PC-3 (cell line): Measurements from ENCODE around the gene HLA-G. TPM values are rescaled to one million over a fixed set of nuclear protein-coding genes. Genes with fewer than 3 reads are reported as not detected.
A peak's percentile ranks its signal among the peaks of the same experiment; 100 is the strongest.

Source experiments
- ATAC-seq: fragments of 200-7000 bp; cut with Tn5 transposase; 2 replicates; pipeline ENCODE4 v1.9.1; 2020; ENCODE audit warnings: mild to moderate bottlenecking, moderate library complexity
- BruUV-seq: library from RNA; stranded (reverse); fragments of 400-500 nt; replicated peaks from 2 replicates; lab custom pipeline; 2021; lab: Mats Ljungman, UMichigan
- CTCF ChIA-PET: fragments of 300-600 bp; sonication (Branson Sonifier 250); formaldehyde crosslinking; loops from one replicate; lab custom pipeline; 2022; ENCODE audit warnings: antibody characterized with exemption; lab: Charles Lee
- POLR2A ChIA-PET: fragments of 300-600 bp; sonication (Branson Sonifier 250); formaldehyde crosslinking; loops from one replicate; lab custom pipeline; 2022; ENCODE audit warnings: antibody characterized with exemption; ENCODE audit not compliant: unreplicated experiment; lab: Charles Lee
- DNase-seq: peaks from one replicate; pipeline ENCODE4 v3.0.0-alpha.2; 2015
- H2AFZ ChIP-seq: fragments of 300-600 bp; sonication (generic); 2 replicates; pipeline ENCODE4 v1.6.0; 2016; ENCODE audit warnings: antibody characterized with exemption, low read length
- H3F3A ChIP-seq: fragments of 300-600 bp; sonication (generic); one replicate; pipeline ENCODE4 v1.6.0; 2017; ENCODE audit warnings: antibody characterized with exemption, low read length, control low read depth, mild to moderate bottlenecking; ENCODE audit not compliant: unreplicated experiment
- H3K27ac ChIP-seq: fragments of 300-600 bp; sonication (generic); 2 replicates; pipeline ENCODE4 v1.5.1; 2016; ENCODE audit warnings: mild to moderate bottlenecking, low read length
- H3K27me3 ChIP-seq: fragments of 300-600 bp; sonication (generic); 2 replicates; pipeline ENCODE4 v1.6.1; 2016; ENCODE audit warnings: low read length, mixed read lengths
- H3K36me3 ChIP-seq: fragments of 300-600 bp; sonication (generic); 2 replicates; pipeline ENCODE4 v1.6.1; 2016; ENCODE audit warnings: low read depth, mixed run types, low read length, mixed read lengths
- H3K4me1 ChIP-seq: fragments of 300-600 bp; sonication (generic); 2 replicates; pipeline ENCODE4 v1.5.1; 2016; ENCODE audit warnings: low read length; ENCODE audit not compliant: insufficient read depth
- H3K4me2 ChIP-seq: fragments of 300-600 bp; sonication (generic); 2 replicates; pipeline ENCODE4 v1.6.0; 2016; ENCODE audit warnings: low read length
- H3K4me3 ChIP-seq: fragments of 300-600 bp; sonication (generic); 2 replicates; pipeline ENCODE4 v1.5.1; 2016; ENCODE audit warnings: mild to moderate bottlenecking, low read length, mixed read lengths
- H3K79me2 ChIP-seq: fragments of 300-600 bp; sonication (generic); 2 replicates; pipeline ENCODE4 v1.6.1; 2017; ENCODE audit warnings: low read length, mixed read lengths
- H3K9ac ChIP-seq: fragments of 300-600 bp; sonication (generic); 2 replicates; pipeline ENCODE4 v1.6.0; 2016; ENCODE audit warnings: mild to moderate bottlenecking, low read length
- H3K9me2 ChIP-seq: fragments of 300-600 bp; sonication (generic); replicated peaks from 2 replicates; pipeline ENCODE4 v1.6.1; 2016; ENCODE audit warnings: mixed run types, low read length, mixed read lengths
- H3K9me3 ChIP-seq: fragments of 300-600 bp; sonication (generic); 2 replicates; pipeline ENCODE4 v1.6.1; 2016; ENCODE audit warnings: low read length, mixed read lengths
- H4K20me1 ChIP-seq: fragments of 300-600 bp; sonication (generic); 2 replicates; pipeline ENCODE4 v1.6.1; 2016; ENCODE audit warnings: low read length, mixed read lengths
- EZH2 ChIP-seq: fragments of 300-600 bp; sonication (generic); IDR thresholded peaks from one replicate; pipeline ENCODE4 v1.6.1; 2017; ENCODE audit warnings: antibody characterized with exemption, mild to moderate bottlenecking, low read length; ENCODE audit not compliant: unreplicated experiment
- EZH2phosphoT487 ChIP-seq: fragments of 300-600 bp; sonication (generic); IDR thresholded peaks from 2 replicates; pipeline ENCODE4 v1.6.1; 2018; ENCODE audit warnings: mild to moderate bottlenecking, antibody characterized with exemption, low read length, borderline replicate concordance
- intact Hi-C: fragments of 100-400 bp; cut with micrococcal nuclease; formaldehyde crosslinking; loops from 2 replicates; pipeline ENCODE4 v1.9.0; 2023
- total RNA-seq: library from RNA; depleted of rRNA; stranded (reverse); fragments of >200 nt; gene quantifications from 2 replicates; pipeline ENCODE4 v1.2.3, GENCODE V29; 2014
- TF ChIP-seq, protein P1 (sequence below): fragments of 300-600 bp; sonication (generic); conservative IDR thresholded peaks from 2 replicates; pipeline ENCODE4 v1.5.1; 2017; ENCODE audit warnings: antibody characterized with exemption, low read depth, mild to moderate bottlenecking, low read length

HLA-G gene
- total RNA-seq, 1 experiment from 2014 or later: not detected

DNA sequence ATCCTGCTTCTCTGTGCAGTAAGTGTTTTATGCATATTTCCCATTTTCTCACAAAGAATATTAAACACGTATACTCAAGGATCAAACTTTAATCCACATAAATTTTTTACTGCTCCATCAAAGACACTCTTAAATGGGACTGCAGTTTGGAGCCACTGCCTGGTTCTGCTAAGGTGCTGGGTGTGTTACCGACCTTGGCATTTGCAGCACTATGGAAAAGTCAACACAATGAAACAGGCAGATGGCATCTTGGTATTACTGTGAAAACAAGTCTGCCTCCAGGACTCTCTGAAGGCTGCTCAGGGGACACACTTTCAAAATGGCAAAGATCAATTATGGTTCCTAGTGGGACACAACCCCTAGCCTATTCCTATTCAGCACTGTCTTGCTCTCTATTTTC is 17.3 kb upstream of the HLA-G start:
- no peaks in the 10 kb centered on the region for H3K9me3 ChIP-seq
- ATAC-seq: no peak
- POLR2A ChIA-PET: no interaction called here
- H3K4me3 ChIP-seq: no peak overlapping the region
- no peak overlapping the region for H3K4me2 ChIP-seq
- TF ChIP-seq, protein P1, sequence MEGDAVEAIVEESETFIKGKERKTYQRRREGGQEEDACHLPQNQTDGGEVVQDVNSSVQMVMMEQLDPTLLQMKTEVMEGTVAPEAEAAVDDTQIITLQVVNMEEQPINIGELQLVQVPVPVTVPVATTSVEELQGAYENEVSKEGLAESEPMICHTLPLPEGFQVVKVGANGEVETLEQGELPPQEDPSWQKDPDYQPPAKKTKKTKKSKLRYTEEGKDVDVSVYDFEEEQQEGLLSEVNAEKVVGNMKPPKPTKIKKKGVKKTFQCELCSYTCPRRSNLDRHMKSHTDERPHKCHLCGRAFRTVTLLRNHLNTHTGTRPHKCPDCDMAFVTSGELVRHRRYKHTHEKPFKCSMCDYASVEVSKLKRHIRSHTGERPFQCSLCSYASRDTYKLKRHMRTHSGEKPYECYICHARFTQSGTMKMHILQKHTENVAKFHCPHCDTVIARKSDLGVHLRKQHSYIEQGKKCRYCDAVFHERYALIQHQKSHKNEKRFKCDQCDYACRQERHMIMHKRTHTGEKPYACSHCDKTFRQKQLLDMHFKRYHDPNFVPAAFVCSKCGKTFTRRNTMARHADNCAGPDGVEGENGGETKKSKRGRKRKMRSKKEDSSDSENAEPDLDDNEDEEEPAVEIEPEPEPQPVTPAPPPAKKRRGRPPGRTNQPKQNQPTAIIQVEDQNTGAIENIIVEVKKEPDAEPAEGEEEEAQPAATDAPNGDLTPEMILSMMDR: no peak
- TF ChIP-seq EZH2phosphoT487 (no peak), EZH2 (no peak)
- BruUV-seq: no TSS peak
- no peaks in the 10 kb centered on the region for H4K20me1 ChIP-seq
- H3K9me2 ChIP-seq: 0 out of 2 replicates have a peak, but pooled peaks cover 2% of the 10 kb centered on the region
- H3K9ac ChIP-seq: no peak overlapping the region
- no peaks in the 10 kb centered on the region for H3K36me3 ChIP-seq
- H3K27me3 ChIP-seq: no peaks in the 10 kb centered on the region
- H3K4me1 ChIP-seq: peaks cover 8% of the 10 kb centered on the region; the same call in 1 of the 2 replicates
- no peaks in the 10 kb centered on the region for H3F3A ChIP-seq
- H2AFZ ChIP-seq: no peak overlapping the region
- no peaks in the 10 kb centered on the region for H3K79me2 ChIP-seq
- intact Hi-C loops: no loop called here
- CTCF ChIA-PET: no interaction called here
- no peak for DNase-seq
- no peak overlapping the region for H3K27ac ChIP-seq

DNA sequence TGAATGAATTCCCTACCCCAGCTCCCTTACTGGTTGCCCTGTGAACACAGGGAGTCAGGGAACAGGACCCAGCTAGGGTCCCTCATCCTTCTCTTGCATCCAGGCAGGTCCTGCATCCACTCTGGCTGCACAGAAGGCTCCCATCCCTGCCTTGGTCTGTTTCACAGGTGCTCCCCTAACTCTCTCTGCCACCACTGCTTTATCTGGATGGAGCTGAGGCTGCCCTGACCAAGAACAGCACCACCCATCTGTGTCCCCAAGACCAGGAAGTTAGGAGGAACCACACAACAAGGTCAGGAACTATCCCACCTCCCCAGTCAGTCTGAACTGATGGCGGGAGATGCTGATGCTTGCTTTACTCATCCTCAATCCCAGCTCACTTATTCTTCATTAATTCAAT is 16.2 kb upstream of the HLA-G start:
- BruUV-seq: no TSS peak
- ATAC-seq (no peak), DNase-seq (no peak)
- H3F3A ChIP-seq: no peaks in the 10 kb centered on the region
- H3K79me2 ChIP-seq: no peaks in the 10 kb centered on the region
- H3K9me3 ChIP-seq: no peaks in the 10 kb centered on the region
- POLR2A ChIA-PET: no interaction called here
- no peaks in the 10 kb centered on the region for H3K9me2 ChIP-seq
- no peaks in the 10 kb centered on the region for H3K27me3 ChIP-seq
- no peak overlapping the region for H2AFZ ChIP-seq
- peaks cover 8% of the 10 kb centered on the region; the same call in 1 of the 2 replicates for H3K4me1 ChIP-seq
- H4K20me1 ChIP-seq: no peaks in the 10 kb centered on the region
- H3K4me3 ChIP-seq: no peak overlapping the region
- intact Hi-C loops: no loop called here
- CTCF ChIA-PET: no interaction called here
- H3K9ac ChIP-seq: no peak overlapping the region
- H3K36me3 ChIP-seq: no peaks in the 10 kb centered on the region
- H3K27ac ChIP-seq: no peak overlapping the region
- H3K4me2 ChIP-seq: no peak overlapping the region
- TF ChIP-seq EZH2phosphoT487 (no peak), EZH2 (no peak)
- TF ChIP-seq, protein P1: no peak

DNA sequence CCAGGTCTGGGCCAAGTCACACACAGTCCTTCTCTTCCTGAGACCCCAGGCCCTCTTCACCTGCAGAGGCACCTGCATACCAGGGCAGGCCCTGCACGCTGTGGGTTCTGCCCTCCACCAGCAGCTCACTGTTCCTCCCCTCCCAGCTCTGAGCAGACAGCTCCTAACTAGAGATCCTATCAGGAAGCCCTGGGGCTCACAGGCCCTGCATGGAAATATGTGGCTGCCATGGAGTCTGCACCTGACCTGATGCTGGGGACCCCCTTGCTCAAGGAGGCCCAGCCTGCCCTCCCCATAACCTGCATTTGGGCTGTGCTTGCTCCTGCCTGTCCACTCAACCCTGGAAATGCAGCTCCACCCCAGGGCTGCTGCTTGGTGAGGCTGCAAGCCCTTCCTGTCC is 14.6 kb upstream of the HLA-G start:
- TF ChIP-seq EZH2phosphoT487 (no peak), EZH2 (no peak)
- TF ChIP-seq, protein P1: no peak
- intact Hi-C loops: no loop called here
- POLR2A ChIA-PET: no interaction called here
- BruUV-seq: no TSS peak
- H4K20me1 ChIP-seq: no peaks in the 10 kb centered on the region
- no peak overlapping the region for H3K27ac ChIP-seq
- H3K4me3 ChIP-seq: no peak overlapping the region
- no peaks in the 10 kb centered on the region for H3K9me2 ChIP-seq
- ATAC-seq: no peak
- CTCF ChIA-PET: no interaction called here
- H3K36me3 ChIP-seq: no peaks in the 10 kb centered on the region
- H3K27me3 ChIP-seq: no peaks in the 10 kb centered on the region
- no peaks in the 10 kb centered on the region for H3K9me3 ChIP-seq
- H3K9ac ChIP-seq: no peak overlapping the region
- 0 out of 2 replicates have a peak overlapping the region, but pooled peaks have one; percentile 73 for H2AFZ ChIP-seq
- no peak overlapping the region for H3K4me2 ChIP-seq
- peaks cover 8% of the 10 kb centered on the region; the same call in 1 of the 2 replicates for H3K4me1 ChIP-seq
- no peaks in the 10 kb centered on the region for H3K79me2 ChIP-seq
- DNase-seq: no peak
- no peaks in the 10 kb centered on the region for H3F3A ChIP-seq
